Midbrain (tissue), 1 donor: ENCODE results near the gene VIL1.

Experiments used
- DNase-seq: peaks from one replicate; lab custom pipeline; 2025; lab: John Stamatoyannopoulos, UW

Gene VIL1

DNA sequence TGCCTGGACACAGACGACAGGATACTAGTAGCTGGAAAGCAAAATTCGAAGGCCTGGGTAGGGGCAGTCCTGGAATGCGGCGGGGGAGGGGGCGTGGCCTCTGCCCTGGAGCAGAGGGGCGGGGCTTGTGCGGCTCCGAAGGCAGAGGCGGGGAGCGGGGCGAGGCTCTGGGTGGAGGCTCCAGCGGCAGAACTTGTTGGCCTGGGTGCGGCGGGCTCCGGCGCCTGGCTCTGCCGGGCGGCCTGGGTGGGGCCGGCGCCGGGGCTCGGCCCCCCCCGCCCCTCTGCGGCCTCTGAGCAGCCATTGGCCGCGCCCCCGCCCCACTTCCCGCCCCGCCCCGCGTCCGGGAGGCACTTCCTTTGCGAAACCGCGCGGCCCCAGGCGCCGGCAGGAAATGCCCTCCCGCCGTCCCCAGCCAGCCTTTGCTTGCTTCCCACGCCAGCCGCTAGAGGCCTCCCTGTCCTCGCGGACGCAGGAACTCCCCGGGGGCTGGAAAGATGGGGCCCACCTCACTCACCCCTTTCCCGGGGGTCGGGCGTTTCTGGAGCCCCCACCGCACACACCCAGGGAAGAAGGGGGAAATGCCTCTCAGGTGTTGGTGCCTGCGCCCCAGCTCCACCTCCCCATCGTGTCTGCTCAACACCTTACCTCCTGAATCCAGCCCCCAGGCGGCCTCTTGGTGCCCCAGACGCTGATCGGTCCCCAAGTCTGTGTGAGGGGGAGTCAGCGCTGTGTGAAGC is 12.5 kb upstream of the VIL1 start:
- peak; percentile 96 for DNase-seq

DNA sequence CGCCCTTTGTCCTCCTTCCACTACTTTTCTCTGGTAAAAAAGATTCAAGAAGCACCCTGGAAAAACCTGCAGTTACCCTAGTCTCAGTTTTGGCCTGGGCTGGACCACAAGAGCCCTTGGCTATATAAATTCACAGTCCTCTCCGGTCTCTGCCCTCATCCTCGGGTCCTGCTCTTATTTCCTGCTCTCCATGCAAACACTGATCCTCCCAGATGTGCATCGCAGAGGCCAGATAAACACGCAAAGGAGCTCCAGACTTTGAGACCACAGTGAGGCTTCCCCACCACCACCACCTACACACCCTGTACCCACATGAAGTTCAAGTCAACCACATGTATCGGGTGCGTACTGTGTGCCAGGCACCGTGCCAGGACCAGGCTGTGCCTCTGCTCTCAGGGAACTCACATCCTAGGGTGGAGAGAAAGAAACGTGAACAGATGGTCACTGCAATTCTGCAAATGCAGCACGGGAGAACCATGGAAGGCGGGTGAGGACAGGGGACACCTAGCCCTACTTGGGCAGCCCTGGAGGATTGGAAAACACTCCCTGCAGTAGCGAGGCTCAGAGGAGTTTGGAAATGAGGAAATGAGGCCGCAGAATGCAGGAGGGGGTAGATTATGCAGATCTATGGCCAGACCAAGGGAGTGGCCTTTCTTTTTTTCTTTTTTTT is 11.8 kb upstream of the VIL1 start:
- peak; percentile 40 for DNase-seq

DNA sequence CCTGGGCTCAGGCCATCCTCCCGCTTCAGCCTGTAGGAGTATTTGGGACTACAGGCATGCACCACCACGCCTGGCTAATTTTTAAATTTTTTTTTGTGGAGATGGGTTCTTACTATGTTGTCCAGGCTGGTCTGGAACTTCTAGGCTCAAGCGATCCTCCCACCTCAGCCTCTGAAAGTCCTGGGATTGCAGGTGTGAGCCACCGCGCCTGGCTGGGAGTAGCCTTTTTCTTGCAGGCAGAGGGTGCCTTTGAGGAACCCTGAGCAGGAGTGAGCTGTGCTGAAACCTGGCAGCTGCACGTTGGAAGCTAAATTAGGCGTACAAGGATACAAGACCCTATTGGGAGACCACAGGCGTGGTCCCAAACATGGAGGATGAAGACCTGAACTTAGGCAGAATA is 11.2 kb upstream of the VIL1 start:
- no peak for DNase-seq

DNA sequence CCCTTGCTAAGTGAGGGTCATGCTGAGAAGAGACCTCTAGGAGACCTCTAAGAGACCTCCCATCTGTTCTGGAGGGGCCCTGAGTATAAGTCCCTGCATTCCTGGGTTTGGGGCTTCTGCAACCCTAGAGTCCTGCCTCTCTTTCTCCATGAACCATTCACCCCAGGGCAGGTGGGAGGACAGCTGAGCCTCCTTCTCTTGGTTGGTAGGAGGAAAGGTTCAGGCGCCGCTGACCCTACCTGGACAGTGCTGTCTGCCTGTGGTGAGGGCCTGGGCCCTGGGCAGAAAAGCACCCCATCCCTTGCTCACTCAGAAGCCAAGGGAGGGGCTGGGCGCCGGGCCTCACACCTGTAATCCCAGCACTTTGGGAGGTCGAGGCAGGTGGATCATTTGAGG is 604 bp upstream of the VIL1 start:
- DNase-seq, result no peak

DNA sequence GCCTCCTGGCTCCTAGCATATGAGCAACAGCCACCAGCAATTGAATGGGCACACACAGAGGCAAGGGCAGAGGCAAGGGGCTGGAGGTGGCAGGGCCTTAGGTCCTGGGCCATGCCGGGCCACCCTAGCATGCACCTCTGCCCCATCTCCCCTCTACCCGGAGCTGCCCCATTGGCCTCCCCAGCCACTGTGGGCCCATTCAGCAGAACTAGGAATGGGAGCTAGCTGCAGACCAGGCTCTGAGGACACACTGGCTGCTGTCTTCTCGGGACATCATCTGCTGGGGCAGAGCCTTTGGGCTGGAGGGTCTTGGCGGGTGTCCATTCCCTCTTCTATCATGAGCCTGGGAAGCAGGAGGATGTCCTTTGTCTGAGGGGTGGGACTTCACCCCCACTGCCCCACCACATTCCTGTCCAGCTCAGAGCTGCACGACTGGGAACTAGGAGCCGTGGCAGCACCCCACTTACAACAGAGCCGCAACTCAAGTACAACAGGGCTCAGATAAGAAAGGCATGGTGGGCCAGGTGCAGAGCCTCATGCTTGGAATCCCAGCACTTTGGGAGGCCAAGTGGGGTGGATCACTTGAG is 800 bp downstream of the VIL1 start:
- DNase-seq, result no peak

DNA sequence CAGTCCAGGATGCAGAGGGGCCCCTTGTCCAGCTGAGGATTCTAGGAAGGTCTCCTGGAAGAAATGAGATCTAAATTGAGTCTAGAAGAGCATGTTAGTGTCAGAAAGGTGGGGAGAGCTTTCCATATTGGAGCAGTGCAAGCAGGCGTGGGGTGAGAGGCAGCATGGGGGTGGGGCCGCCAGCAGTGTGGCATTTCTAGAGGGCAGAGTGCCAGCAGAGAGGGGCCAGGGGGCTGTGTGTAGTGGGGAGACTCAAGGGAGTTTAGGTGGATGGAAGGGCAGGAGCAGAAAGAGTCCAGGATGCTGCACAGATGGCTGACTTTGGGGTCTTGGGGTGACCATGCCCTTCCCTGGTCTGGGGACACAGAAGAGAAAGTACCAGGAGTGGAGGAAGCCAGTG is 2.1 kb downstream of the VIL1 start:
- DNase-seq, result no peak

DNA sequence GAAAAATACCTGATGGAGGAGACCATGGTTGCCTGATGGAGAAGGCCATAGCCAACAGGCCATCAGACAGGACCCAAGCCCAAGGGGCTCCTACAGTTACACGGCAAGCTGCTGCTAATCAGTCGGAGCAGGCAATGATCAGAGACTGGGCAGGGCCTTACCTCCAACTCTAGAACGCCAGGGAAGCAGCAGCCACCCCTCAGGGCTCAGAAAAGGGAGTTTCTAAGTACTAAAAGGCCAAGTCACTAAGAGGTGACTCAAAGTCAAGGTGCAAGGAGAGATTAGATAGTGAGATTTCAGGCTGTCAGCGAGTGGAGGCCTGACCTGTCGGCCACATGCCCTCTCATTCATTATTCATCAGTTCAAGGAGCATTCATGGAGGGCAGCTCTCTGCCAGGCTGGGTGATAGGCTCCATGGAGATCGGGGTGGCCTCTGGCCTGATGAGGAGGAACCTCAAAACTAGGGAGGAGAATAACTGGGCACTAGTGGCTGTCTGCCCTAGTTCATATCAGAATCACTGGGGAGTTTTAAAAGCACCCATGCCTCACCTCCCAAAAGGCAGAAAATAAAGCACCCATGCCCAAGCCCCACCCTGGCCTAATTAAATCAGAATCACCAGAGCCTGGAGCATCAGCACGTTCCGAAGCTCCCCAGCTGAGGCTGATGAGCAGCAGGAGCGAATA is 3.6 kb downstream of the VIL1 start:
- no peak for DNase-seq

DNA sequence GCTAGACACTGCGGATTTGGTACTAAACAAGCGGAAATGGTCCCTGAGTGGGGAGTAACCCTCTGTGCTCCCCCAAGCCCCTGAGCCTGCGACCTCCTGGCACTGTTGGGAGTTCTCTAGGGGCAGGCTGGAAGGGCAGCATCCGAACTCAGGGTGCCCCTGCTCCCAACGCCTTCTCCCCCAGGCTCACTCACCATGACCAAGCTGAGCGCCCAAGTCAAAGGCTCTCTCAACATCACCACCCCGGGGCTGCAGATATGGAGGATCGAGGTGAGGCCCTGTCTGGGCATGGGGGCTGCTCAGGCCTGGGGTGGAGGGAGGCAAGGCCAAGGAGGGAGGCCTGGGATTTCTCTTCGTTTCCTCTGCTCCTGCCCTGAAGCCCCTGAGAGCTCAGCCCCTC is 4.7 kb downstream of the VIL1 start:
- DNase-seq, result no peak

DNA sequence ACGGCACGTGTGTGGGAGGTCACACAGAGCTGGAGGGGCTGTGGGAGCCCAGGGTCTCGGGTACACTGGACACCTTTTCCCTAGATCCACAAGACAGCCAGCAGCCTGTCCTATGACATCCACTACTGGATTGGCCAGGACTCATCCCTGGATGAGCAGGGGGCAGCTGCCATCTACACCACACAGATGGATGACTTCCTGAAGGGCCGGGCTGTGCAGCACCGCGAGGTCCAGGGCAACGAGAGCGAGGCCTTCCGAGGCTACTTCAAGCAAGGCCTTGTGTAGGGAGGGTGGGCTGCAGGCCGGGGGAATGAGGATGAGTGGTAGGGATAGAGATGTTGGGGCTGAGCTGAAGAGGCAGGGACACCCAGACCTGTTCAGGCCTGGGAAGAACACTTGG is 6.6 kb downstream of the VIL1 start:
- no peak for DNase-seq

DNA sequence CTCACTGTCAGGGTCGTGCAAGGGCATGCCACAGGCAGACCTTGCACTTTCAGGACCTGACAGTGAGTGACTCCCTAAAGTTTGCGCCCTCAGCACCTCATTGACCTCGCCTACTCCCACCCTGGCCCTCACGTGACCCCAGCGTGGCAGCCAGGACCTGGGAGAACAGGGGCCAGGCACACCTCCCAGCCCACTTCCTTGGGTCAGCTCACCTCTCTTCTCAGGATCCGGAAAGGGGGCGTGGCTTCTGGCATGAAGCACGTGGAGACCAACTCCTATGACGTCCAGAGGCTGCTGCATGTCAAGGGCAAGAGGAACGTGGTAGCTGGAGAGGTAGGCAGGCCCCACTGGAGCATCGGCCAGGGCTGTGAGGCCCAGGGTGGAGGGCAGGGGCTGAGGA is 8.8 kb downstream of the VIL1 start:
- DNase-seq, result no peak

DNA sequence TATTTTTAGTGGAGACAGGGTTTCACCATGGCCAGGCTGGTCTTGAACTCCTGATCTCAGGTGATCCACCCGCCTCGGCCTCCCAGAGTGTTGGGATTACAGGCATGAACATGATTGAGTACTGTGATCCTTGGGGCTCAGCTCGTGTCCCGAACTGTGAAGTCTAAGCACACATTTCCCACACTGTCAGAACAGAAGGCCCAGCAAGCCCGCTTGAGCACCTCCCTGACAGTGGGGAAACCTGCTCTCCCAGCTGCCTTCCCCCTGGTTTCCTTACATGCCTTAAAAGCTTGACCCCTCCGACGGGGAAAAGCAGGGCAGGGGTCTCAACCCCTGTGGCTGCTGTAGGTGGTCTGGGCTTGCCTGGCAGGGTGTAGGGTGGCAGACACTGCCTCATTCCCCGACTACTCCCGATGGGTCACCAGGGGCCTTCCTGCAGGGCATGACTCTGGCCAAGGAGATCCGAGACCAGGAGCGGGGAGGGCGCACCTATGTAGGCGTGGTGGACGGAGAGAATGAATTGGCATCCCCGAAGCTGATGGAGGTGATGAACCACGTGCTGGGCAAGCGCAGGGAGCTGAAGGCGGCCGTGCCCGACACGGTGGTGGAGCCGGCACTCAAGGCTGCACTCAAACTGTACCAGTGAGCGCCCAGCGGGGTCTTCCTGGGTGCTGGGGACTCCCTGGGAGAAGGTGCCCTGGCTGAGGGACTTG is 10.1 kb downstream of the VIL1 start:
- no peak for DNase-seq

DNA sequence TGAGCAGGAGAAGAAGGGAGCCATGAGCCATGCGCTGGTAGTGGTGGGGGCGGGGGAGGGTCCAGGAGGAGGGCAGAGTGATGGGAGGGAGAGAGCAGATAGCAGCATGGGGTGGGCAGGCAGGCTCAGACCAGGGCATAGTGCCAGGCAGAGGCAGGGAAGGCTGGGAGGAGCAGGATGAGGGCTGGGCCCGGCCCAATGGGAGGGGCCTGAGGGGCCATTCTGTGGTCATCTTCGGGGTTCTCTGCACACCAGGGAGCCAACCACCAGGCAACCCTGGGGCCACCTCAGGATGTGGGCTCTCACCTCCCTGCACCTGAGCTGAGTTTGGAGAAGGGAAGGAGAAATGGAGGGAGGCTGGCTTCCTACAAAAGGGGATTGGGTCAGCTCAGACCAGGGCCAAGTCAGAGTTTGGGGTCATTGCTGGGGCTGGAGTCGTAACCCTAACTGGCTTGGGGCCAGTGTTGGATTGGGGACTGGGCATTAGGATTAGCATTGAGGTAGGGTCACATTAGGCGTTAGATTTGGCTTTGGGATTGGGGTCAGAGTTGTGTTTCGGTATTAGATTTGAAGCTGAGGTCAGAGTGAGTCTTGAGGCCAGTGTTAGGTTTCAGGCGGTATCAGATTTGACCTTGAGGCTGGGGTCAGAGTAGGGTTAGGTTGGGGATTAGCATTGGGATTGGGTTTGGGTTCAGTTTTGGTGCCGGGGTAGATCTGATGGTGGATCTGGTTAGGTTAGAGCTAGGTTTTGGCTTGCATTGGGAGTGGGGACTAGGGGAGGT is 11.2 kb downstream of the VIL1 start:
- DNase-seq, result no peak

DNA sequence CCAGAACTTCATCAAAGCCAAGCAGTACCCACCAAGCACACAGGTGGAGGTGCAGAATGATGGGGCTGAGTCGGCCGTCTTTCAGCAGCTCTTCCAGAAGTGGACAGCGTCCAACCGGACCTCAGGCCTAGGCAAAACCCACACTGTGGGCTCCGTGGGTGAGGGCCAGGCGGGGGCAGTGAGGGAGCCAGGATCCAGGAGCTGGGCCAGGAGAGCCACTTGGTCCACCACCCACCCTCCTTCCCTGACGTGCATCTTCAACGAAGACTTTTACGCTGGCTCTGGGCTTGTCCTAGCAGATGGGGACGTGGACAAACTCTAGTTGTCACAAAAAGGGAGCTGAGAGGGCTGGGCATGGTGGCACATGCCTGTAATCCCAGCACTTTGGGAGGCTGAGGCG is 11.8 kb downstream of the VIL1 start:
- no peak for DNase-seq

DNA sequence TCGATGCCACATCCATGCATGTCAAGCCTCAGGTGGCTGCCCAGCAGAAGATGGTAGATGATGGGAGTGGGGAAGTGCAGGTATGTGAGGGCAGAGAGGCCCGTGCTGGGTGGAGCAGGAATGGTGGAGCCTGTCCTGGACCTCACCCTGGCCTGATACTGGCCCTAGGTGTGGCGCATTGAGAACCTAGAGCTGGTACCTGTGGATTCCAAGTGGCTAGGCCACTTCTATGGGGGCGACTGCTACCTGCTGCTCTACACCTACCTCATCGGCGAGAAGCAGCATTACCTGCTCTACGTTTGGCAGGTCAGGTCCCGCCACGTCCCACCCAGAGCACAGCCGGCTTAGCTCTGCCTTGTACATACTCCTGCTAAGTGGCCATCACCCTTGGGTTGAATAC is 13.0 kb downstream of the VIL1 start:
- no peak for DNase-seq

DNA sequence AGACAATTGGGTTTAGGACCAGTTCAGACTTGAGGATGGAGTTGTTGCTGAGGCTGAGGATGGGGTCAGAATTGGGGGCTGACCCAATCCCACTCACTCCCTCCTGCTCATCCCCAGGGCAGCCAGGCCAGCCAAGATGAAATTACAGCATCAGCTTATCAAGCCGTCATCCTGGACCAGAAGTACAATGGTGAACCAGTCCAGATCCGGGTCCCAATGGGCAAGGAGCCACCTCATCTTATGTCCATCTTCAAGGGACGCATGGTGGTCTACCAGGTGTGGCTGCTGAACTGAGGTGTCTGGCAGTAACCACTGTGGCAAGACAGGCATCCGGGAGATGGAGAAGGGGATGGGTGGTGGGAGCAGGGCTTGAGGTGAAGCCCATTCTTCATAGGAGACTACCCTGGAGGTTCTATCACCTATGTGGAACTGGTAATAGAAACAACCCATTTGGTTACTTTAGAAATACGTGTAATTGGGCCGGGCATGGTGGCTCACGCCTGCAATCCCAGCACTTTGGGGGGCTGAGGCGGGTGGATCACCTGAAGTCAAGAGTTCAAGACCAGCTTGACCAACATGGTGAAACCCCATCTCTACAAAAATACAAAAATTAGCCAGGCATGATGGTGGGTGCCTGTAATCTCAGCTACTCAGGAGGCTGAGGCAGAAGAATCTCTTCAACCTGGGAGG is 13.9 kb downstream of the VIL1 start:
- DNase-seq, result no peak

DNA sequence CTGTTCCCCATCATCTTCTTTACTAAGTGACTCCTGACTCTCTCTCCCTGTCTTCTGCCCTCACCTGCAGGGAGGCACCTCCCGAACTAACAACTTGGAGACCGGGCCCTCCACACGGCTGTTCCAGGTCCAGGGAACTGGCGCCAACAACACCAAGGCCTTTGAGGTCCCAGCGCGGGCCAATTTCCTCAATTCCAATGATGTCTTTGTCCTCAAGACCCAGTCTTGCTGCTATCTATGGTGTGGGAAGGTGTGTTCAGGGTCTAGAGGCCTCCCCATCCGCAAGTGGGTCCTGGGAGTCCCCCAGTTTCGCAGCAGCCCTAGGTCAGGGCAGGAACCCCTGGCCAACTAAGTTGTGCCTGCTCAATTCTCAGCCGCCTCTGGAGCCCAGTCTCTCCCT is 15.5 kb downstream of the VIL1 start:
- DNase-seq, result no peak

DNA sequence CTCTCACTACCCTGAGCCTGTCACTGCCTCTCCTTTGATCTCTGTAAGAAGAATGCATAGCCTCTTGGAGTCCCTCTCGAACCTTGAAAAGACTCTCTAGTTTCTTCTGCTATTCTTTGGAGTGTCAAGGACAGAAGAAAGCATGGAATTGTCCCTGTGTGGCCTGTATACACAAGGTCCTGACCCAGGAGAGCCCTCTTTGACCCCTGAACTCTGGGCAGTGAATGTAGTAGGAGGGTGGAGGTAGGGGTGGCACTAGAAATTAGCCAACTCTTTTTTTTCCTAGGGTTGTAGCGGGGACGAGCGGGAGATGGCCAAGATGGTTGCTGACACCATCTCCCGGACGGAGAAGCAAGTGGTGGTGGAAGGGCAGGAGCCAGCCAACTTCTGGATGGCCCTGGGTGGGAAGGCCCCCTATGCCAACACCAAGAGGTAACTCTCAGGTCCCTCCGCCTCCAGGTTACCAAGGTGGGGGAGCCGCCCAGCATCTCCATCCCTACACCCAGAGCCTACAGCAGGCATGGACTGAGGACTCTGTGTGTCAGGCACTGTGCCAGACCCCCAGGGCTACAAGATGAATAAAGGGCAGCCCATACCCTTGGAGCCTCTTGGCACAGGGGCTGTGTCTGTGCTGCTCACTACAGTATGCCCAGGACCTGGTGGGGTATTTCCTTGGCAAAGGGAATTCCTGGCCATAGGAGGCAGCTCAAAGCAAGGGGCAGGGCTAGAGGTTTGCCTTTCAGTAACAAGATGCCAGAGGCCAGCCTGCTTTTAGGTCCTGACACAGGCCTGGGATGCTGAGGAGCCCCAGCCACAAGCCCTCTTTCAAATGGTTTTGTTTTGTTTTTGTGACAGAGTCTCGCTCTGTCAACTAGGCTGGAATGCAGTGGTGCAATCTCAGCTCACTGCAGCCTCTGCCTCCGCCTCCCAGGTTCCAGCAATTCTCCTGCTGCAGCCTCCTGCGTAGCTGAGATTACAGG is 16.4 kb downstream of the VIL1 start:
- no peak for DNase-seq

DNA sequence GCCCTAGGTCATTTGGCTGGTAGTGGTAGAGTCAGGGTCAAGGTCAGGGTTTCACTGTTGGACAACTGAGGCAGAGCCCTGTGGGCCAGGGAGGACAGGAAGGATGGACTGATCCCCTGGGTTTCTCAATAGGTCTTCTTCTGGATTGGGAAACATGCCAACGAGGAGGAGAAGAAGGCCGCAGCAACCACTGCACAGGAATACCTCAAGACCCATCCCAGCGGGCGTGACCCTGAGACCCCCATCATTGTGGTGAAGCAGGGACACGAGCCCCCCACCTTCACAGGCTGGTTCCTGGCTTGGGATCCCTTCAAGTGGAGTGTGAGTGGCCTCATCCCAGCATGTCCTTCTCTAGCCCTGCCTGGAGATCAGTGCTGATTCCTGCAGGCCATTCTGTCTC is 18.1 kb downstream of the VIL1 start:
- DNase-seq, result no peak

DNA sequence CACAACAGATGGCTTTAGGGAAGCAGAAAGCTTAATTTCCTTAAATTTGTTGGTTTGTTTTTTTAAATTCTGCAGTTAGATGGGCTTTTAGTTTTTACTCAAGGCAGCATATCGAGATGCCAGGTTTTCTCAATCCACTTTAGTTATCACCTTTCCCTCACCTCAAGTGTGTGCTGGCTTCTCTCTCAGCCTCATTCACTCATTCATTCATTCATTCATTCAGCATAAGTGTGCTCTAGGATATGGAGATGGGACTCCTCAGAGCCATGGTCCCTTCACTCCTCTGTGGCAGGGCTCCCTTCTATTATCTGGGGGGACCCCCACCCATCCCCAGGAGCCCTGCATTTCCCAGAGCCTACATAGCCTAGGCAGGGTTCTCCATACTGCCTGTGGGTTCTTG is 19.0 kb downstream of the VIL1 start:
- no peak for DNase-seq

DNA sequence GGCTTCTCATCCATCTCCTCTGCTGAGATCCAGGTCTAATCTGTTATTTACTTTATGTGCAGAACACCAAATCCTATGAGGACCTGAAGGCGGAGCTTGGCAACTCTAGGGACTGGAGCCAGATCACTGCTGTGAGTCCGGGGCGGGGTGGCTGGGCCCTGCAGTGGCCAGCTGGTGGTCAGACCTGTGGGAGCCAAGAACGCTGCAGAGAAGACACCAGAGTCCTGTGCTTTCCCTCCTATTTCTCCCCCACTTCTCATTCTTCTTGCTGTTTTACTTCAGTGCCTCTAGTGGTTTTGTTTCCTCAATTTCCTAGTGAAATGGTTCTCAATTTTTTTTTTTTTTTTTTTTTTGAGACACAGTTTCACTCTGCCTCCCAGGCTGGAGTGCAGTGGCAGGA is 19.7 kb downstream of the VIL1 start:
- no peak for DNase-seq
